ENCODE results near the gene PROM1. TPM values are rescaled to one million over a fixed set of nuclear protein-coding genes. Genes with fewer than 3 reads are reported as not detected.

The PROM1 gene
- total and polyA plus RNA-seq, 2 of the 13 experiments (the other 11 are each of a cell fraction or from before 2014, with no cell fraction given) = 3.9 to 16.4 TPM

DNA sequence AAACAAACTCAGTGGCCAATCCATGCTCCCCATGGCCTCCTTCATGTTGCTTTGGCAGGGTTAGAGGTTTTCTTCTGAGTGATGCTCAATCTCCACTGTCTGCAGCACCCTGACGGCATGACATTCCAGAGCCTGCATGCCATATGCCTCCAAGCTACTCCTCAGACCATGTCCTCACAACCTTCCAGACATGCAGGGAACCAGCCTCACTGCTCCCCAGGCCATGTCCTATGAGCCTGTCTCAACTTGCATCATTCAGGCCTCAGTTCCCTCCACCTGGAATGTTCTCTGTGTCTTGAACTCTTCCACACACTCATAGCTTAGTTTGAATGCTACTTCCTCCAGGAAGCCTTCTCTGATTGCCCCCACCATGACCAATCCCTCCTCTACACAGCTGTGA is 18.8 kb downstream of the PROM1 start (continued):
- TF ChIP-seq, protein P1, sequence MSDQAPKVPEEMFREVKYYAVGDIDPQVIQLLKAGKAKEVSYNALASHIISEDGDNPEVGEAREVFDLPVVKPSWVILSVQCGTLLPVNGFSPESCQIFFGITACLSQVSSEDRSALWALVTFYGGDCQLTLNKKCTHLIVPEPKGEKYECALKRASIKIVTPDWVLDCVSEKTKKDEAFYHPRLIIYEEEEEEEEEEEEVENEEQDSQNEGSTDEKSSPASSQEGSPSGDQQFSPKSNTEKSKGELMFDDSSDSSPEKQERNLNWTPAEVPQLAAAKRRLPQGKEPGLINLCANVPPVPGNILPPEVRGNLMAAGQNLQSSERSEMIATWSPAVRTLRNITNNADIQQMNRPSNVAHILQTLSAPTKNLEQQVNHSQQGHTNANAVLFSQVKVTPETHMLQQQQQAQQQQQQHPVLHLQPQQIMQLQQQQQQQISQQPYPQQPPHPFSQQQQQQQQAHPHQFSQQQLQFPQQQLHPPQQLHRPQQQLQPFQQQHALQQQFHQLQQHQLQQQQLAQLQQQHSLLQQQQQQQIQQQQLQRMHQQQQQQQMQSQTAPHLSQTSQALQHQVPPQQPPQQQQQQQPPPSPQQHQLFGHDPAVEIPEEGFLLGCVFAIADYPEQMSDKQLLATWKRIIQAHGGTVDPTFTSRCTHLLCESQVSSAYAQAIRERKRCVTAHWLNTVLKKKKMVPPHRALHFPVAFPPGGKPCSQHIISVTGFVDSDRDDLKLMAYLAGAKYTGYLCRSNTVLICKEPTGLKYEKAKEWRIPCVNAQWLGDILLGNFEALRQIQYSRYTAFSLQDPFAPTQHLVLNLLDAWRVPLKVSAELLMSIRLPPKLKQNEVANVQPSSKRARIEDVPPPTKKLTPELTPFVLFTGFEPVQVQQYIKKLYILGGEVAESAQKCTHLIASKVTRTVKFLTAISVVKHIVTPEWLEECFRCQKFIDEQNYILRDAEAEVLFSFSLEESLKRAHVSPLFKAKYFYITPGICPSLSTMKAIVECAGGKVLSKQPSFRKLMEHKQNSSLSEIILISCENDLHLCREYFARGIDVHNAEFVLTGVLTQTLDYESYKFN (CRISPR knock-in tag; conservative IDR thresholded peaks at IDR 0.05) = no peak
- TF ChIP-seq, protein P2, sequence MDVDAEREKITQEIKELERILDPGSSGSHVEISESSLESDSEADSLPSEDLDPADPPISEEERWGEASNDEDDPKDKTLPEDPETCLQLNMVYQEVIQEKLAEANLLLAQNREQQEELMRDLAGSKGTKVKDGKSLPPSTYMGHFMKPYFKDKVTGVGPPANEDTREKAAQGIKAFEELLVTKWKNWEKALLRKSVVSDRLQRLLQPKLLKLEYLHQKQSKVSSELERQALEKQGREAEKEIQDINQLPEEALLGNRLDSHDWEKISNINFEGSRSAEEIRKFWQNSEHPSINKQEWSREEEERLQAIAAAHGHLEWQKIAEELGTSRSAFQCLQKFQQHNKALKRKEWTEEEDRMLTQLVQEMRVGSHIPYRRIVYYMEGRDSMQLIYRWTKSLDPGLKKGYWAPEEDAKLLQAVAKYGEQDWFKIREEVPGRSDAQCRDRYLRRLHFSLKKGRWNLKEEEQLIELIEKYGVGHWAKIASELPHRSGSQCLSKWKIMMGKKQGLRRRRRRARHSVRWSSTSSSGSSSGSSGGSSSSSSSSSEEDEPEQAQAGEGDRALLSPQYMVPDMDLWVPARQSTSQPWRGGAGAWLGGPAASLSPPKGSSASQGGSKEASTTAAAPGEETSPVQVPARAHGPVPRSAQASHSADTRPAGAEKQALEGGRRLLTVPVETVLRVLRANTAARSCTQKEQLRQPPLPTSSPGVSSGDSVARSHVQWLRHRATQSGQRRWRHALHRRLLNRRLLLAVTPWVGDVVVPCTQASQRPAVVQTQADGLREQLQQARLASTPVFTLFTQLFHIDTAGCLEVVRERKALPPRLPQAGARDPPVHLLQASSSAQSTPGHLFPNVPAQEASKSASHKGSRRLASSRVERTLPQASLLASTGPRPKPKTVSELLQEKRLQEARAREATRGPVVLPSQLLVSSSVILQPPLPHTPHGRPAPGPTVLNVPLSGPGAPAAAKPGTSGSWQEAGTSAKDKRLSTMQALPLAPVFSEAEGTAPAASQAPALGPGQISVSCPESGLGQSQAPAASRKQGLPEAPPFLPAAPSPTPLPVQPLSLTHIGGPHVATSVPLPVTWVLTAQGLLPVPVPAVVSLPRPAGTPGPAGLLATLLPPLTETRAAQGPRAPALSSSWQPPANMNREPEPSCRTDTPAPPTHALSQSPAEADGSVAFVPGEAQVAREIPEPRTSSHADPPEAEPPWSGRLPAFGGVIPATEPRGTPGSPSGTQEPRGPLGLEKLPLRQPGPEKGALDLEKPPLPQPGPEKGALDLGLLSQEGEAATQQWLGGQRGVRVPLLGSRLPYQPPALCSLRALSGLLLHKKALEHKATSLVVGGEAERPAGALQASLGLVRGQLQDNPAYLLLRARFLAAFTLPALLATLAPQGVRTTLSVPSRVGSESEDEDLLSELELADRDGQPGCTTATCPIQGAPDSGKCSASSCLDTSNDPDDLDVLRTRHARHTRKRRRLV (CRISPR knock-in tag; IDR thresholded peaks at IDR 0.05) = no peak
- TF ChIP-seq ZNF75D (CRISPR knock-in tag; IDR thresholded peaks at IDR 0.05; ENCODE audit: borderline replicate concordance) (no peak), GTF2F1 (IDR thresholded peaks at IDR 0.05; ENCODE audit: low read length) (no peak), ZEB1 (IDR thresholded peaks at IDR 0.05; ENCODE audit: insufficient replicate concordance, low read depth) (no peak)

Measured in HepG2 (cell line).